HepG2 (cell line): ENCODE measurements around the gene CFD. TPM values are rescaled to one million over a fixed set of nuclear protein-coding genes. Genes with fewer than 3 reads are reported as not detected.

Experiments used
- AGO2 ChIP-seq: fragments of 200-400 bp; formaldehyde crosslinking; optimal IDR thresholded peaks from 2 replicates; pipeline ENCODE3; 2017; ENCODE audit warnings: mild to moderate bottlenecking, low read depth, low read length, moderate library complexity
- MAFF ChIP-seq: IDR thresholded peaks from 2 replicates; pipeline ENCODE4 v1.6.1; 2011; ENCODE audit warnings: low read depth, low read length, improper control_type of control experiment
- MAFK ChIP-seq, 2 experiments: IDR thresholded peaks in 1 of 2; conservative IDR thresholded peaks in 1 of 2; 2 replicates each; pipeline ENCODE4 v1.6.1; 2011; ENCODE audit warnings: improper control_type of control experiment in 2 of 2, low read length in 2 of 2
- MYC ChIP-seq: sonication (generic); formaldehyde crosslinking; IDR thresholded peaks from 2 replicates; pipeline ENCODE4 v1.9.0; 2021; ENCODE audit warnings: missing genetic modification reagents, borderline replicate concordance
- NFKBIZ ChIP-seq: IDR thresholded peaks from 2 replicates; pipeline ENCODE4 v1.6.1; 2018; ENCODE audit warnings: missing genetic modification reagents, missing compliant biosample characterization
- PLSCR1 ChIP-seq: sonication (generic); formaldehyde crosslinking; IDR thresholded peaks from 2 replicates; pipeline ENCODE4 v1.5.0; 2020; ENCODE audit warnings: missing genetic modification reagents, mild to moderate bottlenecking, borderline replicate concordance
- POLR2A ChIP-seq, 2 experiments: IDR thresholded peaks; 2 replicates each; pipeline ENCODE4 v1.6.1; 2011; ENCODE audit warnings: low read depth in 2 of 2, low read length in 2 of 2, mild to moderate bottlenecking in 1 of 2, moderate library complexity in 1 of 2; ENCODE audit not compliant: insufficient read depth in 1 of 2
- POLR2AphosphoS2 ChIP-seq: IDR thresholded peaks from 2 replicates; pipeline ENCODE4 v1.6.1; 2011; ENCODE audit warnings: low read depth, low read length, improper control_type of control experiment
- RBM22 ChIP-seq: fragments of 200-400 bp; formaldehyde crosslinking; optimal IDR thresholded peaks from 2 replicates; pipeline ENCODE3; 2017; ENCODE audit warnings: mild to moderate bottlenecking, low read length, moderate library complexity
- SAP130 ChIP-seq: IDR thresholded peaks from 2 replicates; pipeline ENCODE4 v1.6.1; 2016; ENCODE audit warnings: low read depth
- SKIL ChIP-seq: sonication (generic); formaldehyde crosslinking; IDR thresholded peaks from 2 replicates; pipeline ENCODE4 v1.8.0; 2022; ENCODE audit warnings: missing genetic modification reagents, mild to moderate bottlenecking, moderate library complexity, borderline replicate concordance
- TAF15 ChIP-seq: fragments of 200-400 bp; formaldehyde crosslinking; IDR thresholded peaks from one replicate; pipeline ENCODE4 v1.6.1; 2018; ENCODE audit warnings: mild to moderate bottlenecking, low read depth, low read length; ENCODE audit not compliant: poor library complexity, severe bottlenecking
- TCF7L2 ChIP-seq: IDR thresholded peaks from 2 replicates; pipeline ENCODE4 v1.6.1; 2011; ENCODE audit warnings: mild to moderate bottlenecking, low read depth, low read length, moderate library complexity
- ZFX ChIP-seq: sonication (generic); formaldehyde crosslinking; IDR thresholded peaks from 2 replicates; pipeline ENCODE4 v1.4.0; 2020; ENCODE audit warnings: mild to moderate bottlenecking, low read depth, missing genetic modification reagents, moderate library complexity
- ZHX1 ChIP-seq: sonication (generic); formaldehyde crosslinking; IDR thresholded peaks from 2 replicates; pipeline ENCODE4 v1.8.1; 2022; ENCODE audit warnings: low read depth, mild to moderate bottlenecking, missing genetic modification reagents
- ZNF180 ChIP-seq: sonication (generic); formaldehyde crosslinking; IDR thresholded peaks from 2 replicates; pipeline ENCODE4 v1.4.0; 2020; ENCODE audit warnings: low read depth, missing genetic modification reagents, borderline replicate concordance
- ZNF251 ChIP-seq: sonication (generic); formaldehyde crosslinking; IDR thresholded peaks from 2 replicates; pipeline ENCODE4 v1.9.0; 2021; ENCODE audit warnings: mild to moderate bottlenecking, missing genetic modification reagents
- ZNF34 ChIP-seq: sonication (generic); formaldehyde crosslinking; IDR thresholded peaks from 2 replicates; pipeline ENCODE4 v1.4.0; 2020; ENCODE audit warnings: mild to moderate bottlenecking, missing genetic modification reagents, borderline replicate concordance
- ZNF576 ChIP-seq: sonication (generic); formaldehyde crosslinking; IDR thresholded peaks from 2 replicates; pipeline ENCODE4 v1.4.0; 2020; ENCODE audit warnings: mild to moderate bottlenecking, missing genetic modification reagents
- ZNF598 ChIP-seq: sonication (generic); formaldehyde crosslinking; IDR thresholded peaks from 2 replicates; pipeline ENCODE4 v1.5.1; 2020; ENCODE audit warnings: mild to moderate bottlenecking, missing genetic modification reagents, borderline replicate concordance
- ZNF800 ChIP-seq: sonication (generic); formaldehyde crosslinking; IDR thresholded peaks from 2 replicates; pipeline ENCODE4 v1.4.0; 2020; ENCODE audit warnings: missing genetic modification reagents
- polyA plus RNA-seq, 8 experiments: library from polyadenylated mRNA; depleted of rRNA in 3 of 8; stranded (reverse) in 7 of 8; unstranded in 1 of 8; fragments of >200 nt; fragmentation: Illumina TruSeq in 4 of 8; extraction: Trizol in 4 of 8; gene quantifications; 2 replicates each; pipeline versions ENCODE4 v1.2.1 to v1.2.3, GENCODE V29; 2011 to 2016; ENCODE audit warnings: low read depth in 4 of 8, missing spikeins in 1 of 8, mixed read lengths in 1 of 8; ENCODE audit not compliant: insufficient read depth in 1 of 8
- total RNA-seq, 5 experiments: library from RNA; depleted of rRNA; stranded (reverse); fragments of >200 nt; fragmentation: Illumina TruSeq; extraction: Trizol; gene quantifications; 2 replicates each; pipeline ENCODE4 v1.2.3, GENCODE V29; 2016; ENCODE audit warnings: low read depth in 1 of 5

The CFD gene
- total and polyA plus RNA-seq, 2 of the 13 experiments (the other 11 are each of a cell fraction or from before 2014, with no cell fraction given), result 2.3 to 4.6 TPM

- TF ChIP-seq SKIL (no peak), MAFF (peak; percentile 54; the same call in 1 of the 2 replicates), ZNF598 (CRISPR knock-in tag) (no peak), MAFK (conservative IDR thresholded peaks at IDR 0.05 in 1 of 2, IDR thresholded peaks at IDR 0.05 in 1 of 2; ENCODE audit: low read length in 2 of 2) (peak; percentile 56 to 74), MYC (CRISPR knock-in tag) (no peak), NFKBIZ (CRISPR knock-in tag) (no peak), RBM22 (peak; percentile 95), ZNF251 (CRISPR knock-in tag) (no peak), ZFX (CRISPR knock-in tag) (no peak), POLR2AphosphoS2 (peak; percentile 34; the same call in 1 of the 2 replicates), TCF7L2 (no peak), SAP130 (CRISPR knock-in tag) (no peak), PLSCR1 (CRISPR knock-in tag) (no peak), AGO2 (peak; percentile 100), ZHX1 (CRISPR knock-in tag) (peak; percentile 38; the same call in 1 of the 2 replicates), ZNF576 (CRISPR knock-in tag) (no peak), ZNF34 (CRISPR knock-in tag) (no peak), POLR2A (IDR thresholded peaks at IDR 0.05; ENCODE audit: insufficient read depth in 1 of 2, low read depth in 2 of 2, low read length in 2 of 2) (peak; percentile 37 to 44; a peak in 2 of 4 replicates), ZNF180 (CRISPR knock-in tag) (no peak), ZNF800 (CRISPR knock-in tag) (no peak), TAF15 (peak; percentile 60)
Observed at GRCh38 chr19:813219-814151, 46.0 kb upstream of the CFD start (continued).
